Uterus (tissue), 2 donors: ENCODE results near the gene TMEM37.

ENCODE experiments used
- POLR2A ChIP-seq, 2 donors: fragments of 450-650 bp; IDR thresholded peaks; one replicate each; pipeline ENCODE4 v1.6.1; 2016; ENCODE audit warnings: antibody characterized with exemption in 2 of 2, mild to moderate bottlenecking in 1 of 2, moderate library complexity in 1 of 2
- TF ChIP-seq, protein P1 (sequence below), 4 experiments: fragments of 200-600 bp in 2 of 4; fragments of 450-650 bp in 2 of 4; sonication (generic) in 2 of 4; IDR thresholded peaks; one replicate each; pipeline ENCODE4 v1.5.1; 2016 to 2019; ENCODE audit warnings: antibody characterized with exemption in 4 of 4, mild to moderate bottlenecking in 2 of 4, moderate library complexity in 1 of 4

DNA sequence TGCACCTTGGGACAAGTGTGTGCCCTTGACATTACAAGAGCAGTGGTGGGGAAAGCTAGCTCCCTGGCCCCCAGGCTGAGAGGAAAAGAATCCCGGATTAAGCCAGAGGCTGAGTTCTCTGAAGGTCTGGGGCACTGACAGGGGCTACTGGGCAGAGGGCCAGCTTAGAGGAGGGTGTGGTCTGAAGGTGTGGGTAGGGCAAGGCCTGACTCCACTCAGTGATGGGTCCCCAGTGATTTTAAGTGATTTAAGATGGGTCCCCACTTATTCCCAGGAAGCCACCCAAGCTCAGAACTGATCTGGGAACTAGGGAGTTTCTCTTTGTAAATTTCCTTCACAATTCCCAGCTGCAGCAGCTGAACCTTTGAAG lies 8.8 kb downstream of the TMEM37 start:
- no peak for TF ChIP-seq POLR2A (IDR thresholded peaks at IDR 0.05)
- TF ChIP-seq, protein P1, sequence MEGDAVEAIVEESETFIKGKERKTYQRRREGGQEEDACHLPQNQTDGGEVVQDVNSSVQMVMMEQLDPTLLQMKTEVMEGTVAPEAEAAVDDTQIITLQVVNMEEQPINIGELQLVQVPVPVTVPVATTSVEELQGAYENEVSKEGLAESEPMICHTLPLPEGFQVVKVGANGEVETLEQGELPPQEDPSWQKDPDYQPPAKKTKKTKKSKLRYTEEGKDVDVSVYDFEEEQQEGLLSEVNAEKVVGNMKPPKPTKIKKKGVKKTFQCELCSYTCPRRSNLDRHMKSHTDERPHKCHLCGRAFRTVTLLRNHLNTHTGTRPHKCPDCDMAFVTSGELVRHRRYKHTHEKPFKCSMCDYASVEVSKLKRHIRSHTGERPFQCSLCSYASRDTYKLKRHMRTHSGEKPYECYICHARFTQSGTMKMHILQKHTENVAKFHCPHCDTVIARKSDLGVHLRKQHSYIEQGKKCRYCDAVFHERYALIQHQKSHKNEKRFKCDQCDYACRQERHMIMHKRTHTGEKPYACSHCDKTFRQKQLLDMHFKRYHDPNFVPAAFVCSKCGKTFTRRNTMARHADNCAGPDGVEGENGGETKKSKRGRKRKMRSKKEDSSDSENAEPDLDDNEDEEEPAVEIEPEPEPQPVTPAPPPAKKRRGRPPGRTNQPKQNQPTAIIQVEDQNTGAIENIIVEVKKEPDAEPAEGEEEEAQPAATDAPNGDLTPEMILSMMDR (IDR thresholded peaks at IDR 0.05): no peak
